Ectodermal cell (in vitro differentiated cells): Measurements from ENCODE around the gene CAPN13.

Source experiments
- H3K27ac ChIP-seq: 2 replicates; pipeline ENCODE4 v1.7.0; 2013; ENCODE audit warnings: mild to moderate bottlenecking, low read depth, low read length; ENCODE audit not compliant: insufficient read depth, poor library complexity, severe bottlenecking
- H3K27me3 ChIP-seq: 2 replicates; pipeline ENCODE4 v1.7.0; 2013; ENCODE audit warnings: mild to moderate bottlenecking, low read length; ENCODE audit not compliant: insufficient read depth, control insufficient read depth, poor library complexity, severe bottlenecking
- H3K36me3 ChIP-seq: one replicate; pipeline ENCODE4 v1.7.0; 2013; ENCODE audit warnings: low read length; ENCODE audit not compliant: control insufficient read depth, insufficient read depth
- H3K4me1 ChIP-seq: one replicate; pipeline ENCODE4 v1.7.0; 2013; ENCODE audit warnings: low read length; ENCODE audit not compliant: control insufficient read depth, insufficient read depth
- H3K4me3 ChIP-seq: 2 replicates; pipeline ENCODE4 v1.7.0; 2013; ENCODE audit warnings: low read depth, low read length, control low read depth; ENCODE audit not compliant: insufficient read depth
- H3K9me3 ChIP-seq: 2 replicates; pipeline ENCODE4 v1.7.0; 2013; ENCODE audit warnings: mild to moderate bottlenecking, low read length, moderate library complexity; ENCODE audit not compliant: control insufficient read depth
- WGBS, 2 experiments: methylation state at CpG; one replicate each; pipeline ENCODE4 v1.1.7; 2013; ENCODE audit warnings: missing lambda C conversion rate in 2 of 2; 5-methylcytosine and 5-hydroxymethylcytosine counted together

Gene CAPN13

GRCh38 chr2:30714811-30715709 lies 92.2 kb downstream of the CAPN13 start:
- Histone ChIP-seq H3K36me3 (no peaks in the 10 kb centered on the region), H3K27me3 (no peaks in the 10 kb centered on the region), H3K9me3 (no peaks in the 10 kb centered on the region), H3K4me3 (no peak overlapping the region), H3K4me1 (no peaks in the 10 kb centered on the region), H3K27ac (no peak overlapping the region)
- 91 to 93% methylated on average over 7 to 8 of the region's 8 CpGs for WGBS, 2 experiments

GRCh38 chr2:30713698-30714097 lies 93.5 kb downstream of the CAPN13 start:
- no peaks in the 10 kb centered on the region for H3K36me3 ChIP-seq
- 96 to 100% methylated on average over 3 of the region's 3 CpGs for WGBS, 2 experiments
- H3K4me3 ChIP-seq, result no peak overlapping the region
- H3K27me3 ChIP-seq, result no peaks in the 10 kb centered on the region
- no peaks in the 10 kb centered on the region for H3K4me1 ChIP-seq
- no peaks in the 10 kb centered on the region for H3K9me3 ChIP-seq
- no peak overlapping the region for H3K27ac ChIP-seq

- Histone ChIP-seq H3K4me3 (no peak overlapping the region), H3K36me3 (no peaks in the 10 kb centered on the region), H3K27ac (no peak overlapping the region), H3K27me3 (peaks cover 4% of the 10 kb centered on the region), H3K4me1 (no peaks in the 10 kb centered on the region), H3K9me3 (no peaks in the 10 kb centered on the region)
- 37% methylated on average over 4 of the region's 4 CpGs for WGBS, 2 experiments
These were observed 95.6 kb downstream of the CAPN13 start for GRCh38 chr2:30711646-30712085.

- Histone ChIP-seq H3K4me3 (no peak overlapping the region), H3K4me1 (no peaks in the 10 kb centered on the region), H3K9me3 (no peaks in the 10 kb centered on the region), H3K27ac (no peak overlapping the region), H3K36me3 (no peaks in the 10 kb centered on the region), H3K27me3 (peaks cover 4% of the 10 kb centered on the region)
- 95 to 96% methylated on average over 6 of the region's 6 CpGs for WGBS, 2 experiments
These were observed 96.8 kb downstream of the CAPN13 start for GRCh38 chr2:30710461-30710860.

GRCh38 chr2:30710016-30710415 lies 97.2 kb downstream of the CAPN13 start:
- H3K9me3 ChIP-seq, result no peaks in the 10 kb centered on the region
- no peak overlapping the region for H3K4me3 ChIP-seq
- H3K27me3 ChIP-seq, result peaks cover 9% of the 10 kb centered on the region
- no peak overlapping the region for H3K27ac ChIP-seq
- H3K4me1 ChIP-seq, result no peaks in the 10 kb centered on the region
- 90 to 91% methylated on average over 4 of the region's 4 CpGs for WGBS, 2 experiments
- no peaks in the 10 kb centered on the region for H3K36me3 ChIP-seq

- no peaks in the 10 kb centered on the region for H3K9me3 ChIP-seq
- no peak overlapping the region for H3K27ac ChIP-seq
- no peaks in the 10 kb centered on the region for H3K36me3 ChIP-seq
- no peak overlapping the region for H3K4me3 ChIP-seq
- no peaks in the 10 kb centered on the region for H3K4me1 ChIP-seq
- 88 to 89% methylated on average over 8 of the region's 8 CpGs for WGBS, 2 experiments
- H3K27me3 ChIP-seq, result peaks cover 14% of the 10 kb centered on the region
These were observed 97.7 kb downstream of the CAPN13 start for GRCh38 chr2:30709516-30709915.

- peaks cover 14% of the 10 kb centered on the region for H3K27me3 ChIP-seq
- no peaks in the 10 kb centered on the region for H3K9me3 ChIP-seq
- no peaks in the 10 kb centered on the region for H3K4me1 ChIP-seq
- H3K27ac ChIP-seq, result no peak overlapping the region
- 86 to 87% methylated on average over 10 of the region's 10 CpGs for WGBS, 2 experiments
- no peaks in the 10 kb centered on the region for H3K36me3 ChIP-seq
- no peak overlapping the region for H3K4me3 ChIP-seq
These were observed 98.6 kb downstream of the CAPN13 start for GRCh38 chr2:30708491-30709290.

- no peaks in the 10 kb centered on the region for H3K4me1 ChIP-seq
- no peak overlapping the region for H3K4me3 ChIP-seq
- peaks cover 14% of the 10 kb centered on the region for H3K27me3 ChIP-seq
- H3K27ac ChIP-seq, result no peak overlapping the region
- no peaks in the 10 kb centered on the region for H3K36me3 ChIP-seq
- 86 to 92% methylated on average over 8 of the region's 8 CpGs for WGBS, 2 experiments
- H3K9me3 ChIP-seq, result no peaks in the 10 kb centered on the region
These were observed 99.8 kb downstream of the CAPN13 start for GRCh38 chr2:30707304-30707903.

- H3K9me3 ChIP-seq, result no peaks in the 10 kb centered on the region
- no peaks in the 10 kb centered on the region for H3K36me3 ChIP-seq
- H3K27ac ChIP-seq, result no peak overlapping the region
- H3K27me3 ChIP-seq, result peaks cover 14% of the 10 kb centered on the region
- H3K4me3 ChIP-seq, result no peak overlapping the region
- 74 to 83% methylated on average over 12 of the region's 12 CpGs for WGBS, 2 experiments
- no peaks in the 10 kb centered on the region for H3K4me1 ChIP-seq
These were observed 100.5 kb downstream of the CAPN13 start for GRCh38 chr2:30706534-30707303.
